Endothelial cell of umbilical vein (primary cell): ENCODE measurements around the gene MT1F. TPM values are rescaled to one million over a fixed set of nuclear protein-coding genes. Genes with fewer than 3 reads are reported as not detected.

Source experiments
- BruUV-seq: library from RNA; stranded (reverse); fragments of 400-500 nt; replicated peaks from 2 replicates; lab custom pipeline; 2021; lab: Mats Ljungman, UMichigan
- CTCF ChIA-PET: fragments of 300-600, 350-600 bp; sonication (Branson Sonifier 250); formaldehyde crosslinking; loops from one replicate; lab custom pipeline; 2021; ENCODE audit warnings: antibody characterized with exemption, inconsistent platforms; lab: Charles Lee
- POLR2A ChIA-PET: fragments of 300-600, 350-600 bp; sonication (Branson Sonifier 250); formaldehyde crosslinking; loops from one replicate; lab custom pipeline; 2021; ENCODE audit warnings: antibody characterized with exemption, inconsistent platforms; lab: Charles Lee
- DNase-seq: peaks from one replicate; pipeline ENCODE4 v3.0.0-alpha.2; 2011; ENCODE audit warnings: low read depth, low spot score
- FAIRE-seq: peaks from 2 replicates; lab custom pipeline; 2011; peaks lifted over from hg19 to GRCh38; lab: Jason Lieb, UNC
- H2AFZ ChIP-seq: 2 replicates; pipeline ENCODE4 v1.6.0; 2012; ENCODE audit warnings: low read depth, low read length, control low read depth, inconsistent platforms
- H3K27ac ChIP-seq: 2 replicates; pipeline ENCODE4 v1.5.1; 2011; ENCODE audit warnings: low read depth, mild to moderate bottlenecking, control low read depth, low read length, moderate library complexity; ENCODE audit not compliant: insufficient read depth
- H3K27me3 ChIP-seq, 2 experiments: 2 replicates each; pipeline versions ENCODE4 v1.6.0 to v1.6.1; 2011; ENCODE audit warnings: low read length in 2 of 2, mixed read lengths in 1 of 2; ENCODE audit not compliant: control insufficient read depth in 2 of 2, insufficient read depth in 2 of 2
- H3K36me3 ChIP-seq, 2 experiments: 2 replicates in 1 of 2; 3 replicates in 1 of 2; pipeline ENCODE4 v1.5.1; 2011; ENCODE audit warnings: low read length in 2 of 2, mild to moderate bottlenecking in 1 of 2, moderate library complexity in 1 of 2; ENCODE audit not compliant: control insufficient read depth in 2 of 2, insufficient read depth in 2 of 2; ENCODE audit errors: extremely low read depth in 1 of 2
- H3K4me1 ChIP-seq: 3 replicates; pipeline ENCODE4 v1.5.1; 2011; ENCODE audit warnings: mild to moderate bottlenecking, low read length; ENCODE audit not compliant: control insufficient read depth, insufficient read depth; ENCODE audit errors: extremely low read depth
- H3K4me2 ChIP-seq: 2 replicates; pipeline ENCODE4 v1.6.1; 2011; ENCODE audit warnings: low read length, control low read depth, mixed read lengths; ENCODE audit not compliant: insufficient read depth
- H3K4me3 ChIP-seq, 3 experiments: fragments of 200-600 bp in 1 of 3; sonication (generic), shearing (Covaris generic) in 1 of 3; replicated peaks in 1 of 3; 2 replicates each; pipeline ENCODE4 v1.5.1; 2011 to 2016; ENCODE audit warnings: control low read depth in 3 of 3, low read length in 3 of 3, mild to moderate bottlenecking in 2 of 3, inconsistent platforms in 1 of 3, low read depth in 1 of 3, moderate library complexity in 1 of 3; ENCODE audit not compliant: insufficient read depth in 1 of 3
- H3K79me2 ChIP-seq: 2 replicates; pipeline ENCODE4 v1.6.0; 2012; ENCODE audit warnings: low read length, inconsistent platforms; ENCODE audit not compliant: control insufficient read depth, insufficient read depth
- H3K9ac ChIP-seq: replicated peaks from 2 replicates; pipeline ENCODE3; 2011; ENCODE audit warnings: low read length, control low read depth; ENCODE audit not compliant: insufficient read depth; ENCODE audit errors: extremely low read depth
- H3K9me1 ChIP-seq: replicated peaks from 3 replicates; pipeline ENCODE4 v1.6.0; 2011; ENCODE audit warnings: mild to moderate bottlenecking, low read length; ENCODE audit not compliant: control insufficient read depth, insufficient read depth; ENCODE audit errors: extremely low read depth
- H3K9me3 ChIP-seq: replicated peaks from 2 replicates; pipeline ENCODE4 v1.5.1; 2012; ENCODE audit warnings: low read length, inconsistent platforms; ENCODE audit not compliant: control insufficient read depth, insufficient read depth
- H4K20me1 ChIP-seq: replicated peaks from 2 replicates; pipeline ENCODE3; 2011; ENCODE audit warnings: mild to moderate bottlenecking, low read length; ENCODE audit not compliant: control insufficient read depth, insufficient read depth; ENCODE audit errors: extremely low read depth
- EZH2 ChIP-seq: IDR thresholded peaks from 2 replicates; pipeline ENCODE4 v1.6.1; 2012; ENCODE audit warnings: borderline replicate concordance, low read depth, mild to moderate bottlenecking, moderate library complexity, low read length, inconsistent platforms; ENCODE audit not compliant: severe bottlenecking
- FOS ChIP-seq: IDR thresholded peaks from 2 replicates; pipeline ENCODE4 v1.6.1; 2011; ENCODE audit warnings: mild to moderate bottlenecking, low read length, moderate library complexity, borderline replicate concordance; ENCODE audit not compliant: insufficient read depth
- GATA2 ChIP-seq: IDR thresholded peaks from 2 replicates; pipeline ENCODE4 v1.7.0; 2011; ENCODE audit warnings: low read depth, mild to moderate bottlenecking, moderate library complexity, mixed read lengths, low read length; ENCODE audit not compliant: insufficient read length, insufficient read depth
- JUN ChIP-seq: IDR thresholded peaks from 2 replicates; pipeline ENCODE4 v1.6.1; 2011; ENCODE audit warnings: borderline replicate concordance, low read depth; ENCODE audit not compliant: insufficient read length, insufficient read depth
- POLR2A ChIP-seq: IDR thresholded peaks from 2 replicates; pipeline ENCODE4 v1.6.1; 2012; ENCODE audit warnings: low read depth, mild to moderate bottlenecking, control low read depth, low read length
- POLR2AphosphoS5 ChIP-seq: IDR thresholded peaks from 2 replicates; pipeline ENCODE4 v1.6.1; 2012; ENCODE audit warnings: low read depth, mild to moderate bottlenecking, control low read depth, low read length, moderate library complexity; ENCODE audit not compliant: insufficient read depth
- dilution Hi-C: fragments of 300-500 bp; cut with MboI; formaldehyde crosslinking; loops from one replicate; pipeline ENCODE4 v1.15.0; 2019; ENCODE audit warnings: low sequenced_read_pairs; ENCODE audit not compliant: extremely low pct_ligation_motif_present
- intact Hi-C: fragments of 100-400 bp; cut with micrococcal nuclease; formaldehyde crosslinking; loops from one replicate; pipeline ENCODE4 v1.10.0; 2022
- polyA plus RNA-seq, 4 experiments: library from polyadenylated mRNA; depleted of rRNA in 3 of 4; stranded (reverse) in 3 of 4; unstranded in 1 of 4; fragments of >200 nt; gene quantifications; 2 replicates each; pipeline versions ENCODE4 v1.2.1 to v1.2.3, GENCODE V29; 2011 to 2012; ENCODE audit warnings: missing spikeins in 1 of 4
- total RNA-seq: library from RNA; stranded (reverse); gene quantifications from 2 replicates; pipeline ENCODE4 v1.2.3, GENCODE V29; 2021

The MT1F gene
- total and polyA plus RNA-seq, 2 donors (not counting 3 experiments of a cell fraction or from before 2014, with no cell fraction given): 2.2 to 2.6 TPM

DNA sequence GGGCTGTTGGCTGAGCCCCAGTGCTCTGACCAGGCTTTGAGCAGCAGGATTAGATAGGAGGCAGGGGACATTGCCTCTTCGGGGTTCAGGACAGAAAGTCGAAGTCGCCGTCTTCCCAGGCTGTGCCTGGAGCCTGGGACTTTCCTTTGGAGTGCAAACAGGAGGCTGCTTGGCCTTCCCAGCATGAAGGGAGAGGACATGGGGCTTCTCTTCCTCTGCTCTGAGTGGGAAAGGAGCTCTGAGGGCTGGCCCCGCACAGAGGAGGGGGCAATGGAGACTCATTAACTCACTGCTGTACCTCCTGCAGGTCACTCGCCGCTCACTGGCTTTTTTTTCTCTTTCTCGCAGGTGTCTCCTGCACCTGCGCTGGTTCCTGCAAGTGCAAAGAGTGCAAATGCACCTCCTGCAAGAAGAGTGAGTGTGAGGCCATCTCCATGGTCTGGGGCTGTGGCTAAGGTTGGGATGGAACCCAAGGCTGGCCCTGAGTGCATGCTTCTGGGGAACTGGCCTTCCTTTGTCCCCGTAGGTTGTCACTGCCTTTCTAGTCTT lies 642 bp downstream of the MT1F start:
- no peaks in the 10 kb centered on the region for H3K79me2 ChIP-seq
- no TSS peak for BruUV-seq
- FAIRE-seq (no peak), DNase-seq (no peak)
- dilution Hi-C loops (no loop called here), intact Hi-C loops (loop anchor here (2.0 kb wide), 1 partner anchor 24 kb away; no protein-coding TSS in a partner anchor)
- H3K36me3 ChIP-seq: no peaks in the 10 kb centered on the region
- peak overlapping the region; percentile 90 for H2AFZ ChIP-seq
- no peaks in the 10 kb centered on the region for H3K9me3 ChIP-seq
- H3K9me1 ChIP-seq: no peaks in the 10 kb centered on the region
- H3K27ac ChIP-seq: no peak overlapping the region
- no peak for TF ChIP-seq JUN
- no peak for TF ChIP-seq POLR2AphosphoS5
- no peak for TF ChIP-seq GATA2
- no peak for TF ChIP-seq FOS
- TF ChIP-seq EZH2: no peak
- no peak for TF ChIP-seq POLR2A
- H3K4me2 ChIP-seq: peak overlapping the region; percentile 81
- H3K9ac ChIP-seq: no peak overlapping the region
- ChIA-PET CTCF (no interaction called here), POLR2A (no interaction called here)
- H3K27me3 ChIP-seq: peaks cover 40 to 44% of the 10 kb centered on the region in 2 experiments
- H3K4me3 ChIP-seq: peak overlapping the region in 2 of 3 experiments; percentile 36 to 65
- H4K20me1 ChIP-seq: no peaks in the 10 kb centered on the region
- H3K4me1 ChIP-seq: peaks cover 13% of the 10 kb centered on the region
